Ovary (tissue), 9 donors: Measurements from ENCODE around the gene MDM4. TPM values are rescaled to one million over a fixed set of nuclear protein-coding genes. Genes with fewer than 3 reads are reported as not detected.

Experiments
- DNase-seq, 5 donors: peaks; one replicate each; pipeline ENCODE4 v3.0.0-alpha.2; 2019 to 2020
- H3K27ac ChIP-seq, 2 donors: fragments of 200-600 bp; one replicate each; pipeline versions ENCODE4 v1.5.1 to v1.8.0; 2019 to 2022
- H3K27me3 ChIP-seq: fragments of 200-600 bp; one replicate; pipeline ENCODE4 v1.8.0; 2022
- H3K36me3 ChIP-seq: fragments of 200-600 bp; sonication (generic); one replicate; pipeline ENCODE4 v1.5.1; 2019
- H3K4me1 ChIP-seq: one replicate; pipeline ENCODE4 v1.8.1; 2013; ENCODE audit warnings: mild to moderate bottlenecking, moderate library complexity; ENCODE audit not compliant: insufficient read depth
- H3K4me3 ChIP-seq: fragments of 200-600 bp; sonication (generic); one replicate; pipeline ENCODE4 v1.5.1; 2017
- H3K9me3 ChIP-seq, 2 donors: fragments of 200-600 bp in 1 of 2; sonication (generic) in 1 of 2; one replicate each; pipeline versions ENCODE4 v1.5.1 to v1.8.1; 2013 to 2019; ENCODE audit warnings: mild to moderate bottlenecking in 1 of 2, moderate library complexity in 1 of 2
- EP300 ChIP-seq: sonication (generic); formaldehyde crosslinking; IDR thresholded peaks from one replicate; pipeline ENCODE4 v1.6.1; 2017; ENCODE audit warnings: antibody characterized with exemption
- POLR2A ChIP-seq: fragments of 450-650 bp; IDR thresholded peaks from one replicate; pipeline ENCODE4 v1.6.1; 2017; ENCODE audit warnings: antibody characterized with exemption, mild to moderate bottlenecking, moderate library complexity
- WGBS, 3 donors: extraction: QIAGEN DNeasy Blood & Tissue Kit in 1 of 3; methylation state at CpG; one replicate each; pipeline versions ENCODE4 v1.1.5 to v1.1.7; 2013 to 2017; 5-methylcytosine and 5-hydroxymethylcytosine counted together
- intact Hi-C, 4 donors: fragments of 100-400 bp; cut with DNase I; formaldehyde crosslinking; loops; one replicate each; pipeline versions ENCODE4 v1.11.0 to v1.15.1; 2022 to 2023
- polyA plus RNA-seq, 2 donors: library from polyadenylated mRNA; stranded (reverse); fragments of 200-250 nt in 1 of 2; fragments of 350-450 nt in 1 of 2; fragmentation: Illumina TruSeq in 1 of 2; extraction: RNeasy Lipid Tissue Mini Kit (QIAGEN cat#74804) in 1 of 2; gene quantifications; one replicate each; pipeline ENCODE4 v1.2.3, GENCODE V29; 2013 to 2014
- total RNA-seq, 7 donors: library from RNA; depleted of rRNA in 2 of 7; stranded (reverse); fragments of >200 nt in 2 of 7; fragmentation: NEBNext Ultra II Directional in 3 of 7; extraction: Animal tissue kit (Norgen Biotek cat#: 25700) in 3 of 7; gene quantifications; one replicate each; pipeline versions ENCODE4 v1.1.0 to v1.2.4, GENCODE V29; 2016 to 2023
- TF ChIP-seq, protein P1 (sequence below), 3 donors: fragments of 450-650 bp in 2 of 3; fragments of 200-600 bp in 1 of 3; IDR thresholded peaks; one replicate each; pipeline versions ENCODE4 v1.5.1 to v1.8.0; 2016 to 2022; ENCODE audit warnings: antibody characterized with exemption in 3 of 3, mild to moderate bottlenecking in 1 of 3
- donor health status: DM: no; HTN: no; CAD: no; lungs with moderate emphysema.
- donor health status: DM: no; HTN: no; CAD: no.
- donor health status: Bipolar disorder and iron deficiency.
- donor health status: DM: yes; HTN: yes; CAD: no.
- donor health status: DM: no; HTN: no; CAD: no.
- donor health status: DM: yes; HTN: yes; CAD: no.

MDM4 gene
- total and polyA plus RNA-seq, 9 donors: 10.2 to 113 (median 76.8) TPM

DNA sequence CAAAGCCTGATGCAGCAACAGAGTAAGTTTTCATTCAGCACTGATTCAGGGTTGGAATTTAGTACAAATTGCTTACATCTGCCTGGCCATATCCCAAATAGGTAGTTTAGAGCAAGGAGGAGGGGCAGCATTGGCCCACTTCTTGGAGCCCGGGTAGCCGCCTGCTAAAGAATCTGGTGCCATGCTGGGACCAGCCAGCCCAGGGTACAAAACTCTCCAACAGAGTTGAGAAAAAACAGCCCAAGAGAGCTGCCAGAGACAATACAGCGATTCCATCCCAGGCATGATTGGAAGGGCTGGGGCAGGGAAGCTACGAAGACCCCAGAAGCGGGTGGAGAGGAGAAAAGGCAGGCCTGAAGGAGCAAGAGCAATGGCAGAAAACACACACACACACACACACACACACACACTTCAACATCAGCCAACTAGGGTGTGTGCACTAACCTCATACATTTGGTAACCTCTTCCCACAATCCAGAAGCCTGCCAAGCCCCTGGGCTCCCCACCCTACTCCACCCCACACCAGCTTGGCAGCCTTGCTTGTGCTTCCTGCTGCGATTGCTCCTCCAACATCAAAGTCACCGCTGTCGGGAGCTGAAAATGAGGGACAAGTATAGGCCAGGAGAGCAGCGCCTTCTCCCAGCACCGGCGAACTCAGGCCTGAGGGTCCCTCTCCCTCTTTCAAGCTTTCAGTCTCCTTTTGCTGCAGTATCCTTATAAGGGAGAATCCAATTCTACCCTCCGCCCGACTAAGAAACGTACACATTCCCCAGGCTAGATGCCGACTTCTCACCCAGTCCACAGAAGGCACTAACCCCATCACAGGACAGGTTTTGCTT lies 22.8 kb upstream of the MDM4 start:
- WGBS, 3 donors: 12 to 18% (median 14%) methylated on average over 15 of the region's 15 CpGs
- TF ChIP-seq EP300 (no peak), POLR2A (no peak)
- TF ChIP-seq, protein P1, sequence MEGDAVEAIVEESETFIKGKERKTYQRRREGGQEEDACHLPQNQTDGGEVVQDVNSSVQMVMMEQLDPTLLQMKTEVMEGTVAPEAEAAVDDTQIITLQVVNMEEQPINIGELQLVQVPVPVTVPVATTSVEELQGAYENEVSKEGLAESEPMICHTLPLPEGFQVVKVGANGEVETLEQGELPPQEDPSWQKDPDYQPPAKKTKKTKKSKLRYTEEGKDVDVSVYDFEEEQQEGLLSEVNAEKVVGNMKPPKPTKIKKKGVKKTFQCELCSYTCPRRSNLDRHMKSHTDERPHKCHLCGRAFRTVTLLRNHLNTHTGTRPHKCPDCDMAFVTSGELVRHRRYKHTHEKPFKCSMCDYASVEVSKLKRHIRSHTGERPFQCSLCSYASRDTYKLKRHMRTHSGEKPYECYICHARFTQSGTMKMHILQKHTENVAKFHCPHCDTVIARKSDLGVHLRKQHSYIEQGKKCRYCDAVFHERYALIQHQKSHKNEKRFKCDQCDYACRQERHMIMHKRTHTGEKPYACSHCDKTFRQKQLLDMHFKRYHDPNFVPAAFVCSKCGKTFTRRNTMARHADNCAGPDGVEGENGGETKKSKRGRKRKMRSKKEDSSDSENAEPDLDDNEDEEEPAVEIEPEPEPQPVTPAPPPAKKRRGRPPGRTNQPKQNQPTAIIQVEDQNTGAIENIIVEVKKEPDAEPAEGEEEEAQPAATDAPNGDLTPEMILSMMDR (IDR thresholded peaks at IDR 0.05): no peak
- Histone ChIP-seq H3K27ac (peak overlapping the region; percentile 9 to 61), H3K9me3 (no peaks in the 10 kb centered on the region), H3K4me1 (peaks cover 10% of the 10 kb centered on the region), H3K36me3 (no peaks in the 10 kb centered on the region), H3K27me3 (no peaks in the 10 kb centered on the region), H3K4me3 (peak overlapping the region; percentile 76)
- intact Hi-C loops: loop anchor here in 2 of 4 donors (5.0 to 10.0 kb wide), 2 partner anchors 51 to 329 kb away; partner anchors contain the start of gene REN (in 1 of the 2)
- peak; percentile 39 to 65 (median 57) for DNase-seq

DNA sequence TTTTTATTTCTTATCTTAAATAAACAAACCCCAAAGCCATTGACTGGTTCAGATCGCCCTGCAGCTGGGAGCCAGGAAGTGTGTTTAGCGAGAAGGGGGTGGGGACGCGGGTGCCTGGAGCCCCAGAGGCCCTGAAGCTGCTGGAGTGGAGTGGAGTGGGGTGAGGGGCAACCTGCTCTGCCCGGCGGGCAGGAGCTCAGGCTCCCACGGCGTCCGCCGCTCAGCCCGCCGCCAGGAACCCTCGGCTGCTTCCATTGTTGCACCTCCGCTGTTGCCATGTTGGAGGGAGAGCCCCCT lies 22.3 kb upstream of the MDM4 start:
- intact Hi-C loops: loop anchor here in 2 of 4 donors (5.0 to 10.0 kb wide), 2 partner anchors 52 to 329 kb away; partner anchors contain the start of gene REN (in 1 of the 2)
- Histone ChIP-seq H3K9me3 (no peaks in the 10 kb centered on the region), H3K27me3 (no peaks in the 10 kb centered on the region), H3K4me1 (peaks cover 10% of the 10 kb centered on the region), H3K36me3 (no peaks in the 10 kb centered on the region), H3K27ac (peak overlapping the region; percentile 61), H3K4me3 (peak overlapping the region; percentile 76)
- TF ChIP-seq, protein P1 (IDR thresholded peaks at IDR 0.05): no peak
- no peak for TF ChIP-seq POLR2A
- no peak for TF ChIP-seq EP300
- WGBS, 3 donors: 0 to 1% (median 0%) methylated on average over 14 of the region's 14 CpGs
- peak in 4 of 5 donors; percentile 33 to 55 (median 42) for DNase-seq

DNA sequence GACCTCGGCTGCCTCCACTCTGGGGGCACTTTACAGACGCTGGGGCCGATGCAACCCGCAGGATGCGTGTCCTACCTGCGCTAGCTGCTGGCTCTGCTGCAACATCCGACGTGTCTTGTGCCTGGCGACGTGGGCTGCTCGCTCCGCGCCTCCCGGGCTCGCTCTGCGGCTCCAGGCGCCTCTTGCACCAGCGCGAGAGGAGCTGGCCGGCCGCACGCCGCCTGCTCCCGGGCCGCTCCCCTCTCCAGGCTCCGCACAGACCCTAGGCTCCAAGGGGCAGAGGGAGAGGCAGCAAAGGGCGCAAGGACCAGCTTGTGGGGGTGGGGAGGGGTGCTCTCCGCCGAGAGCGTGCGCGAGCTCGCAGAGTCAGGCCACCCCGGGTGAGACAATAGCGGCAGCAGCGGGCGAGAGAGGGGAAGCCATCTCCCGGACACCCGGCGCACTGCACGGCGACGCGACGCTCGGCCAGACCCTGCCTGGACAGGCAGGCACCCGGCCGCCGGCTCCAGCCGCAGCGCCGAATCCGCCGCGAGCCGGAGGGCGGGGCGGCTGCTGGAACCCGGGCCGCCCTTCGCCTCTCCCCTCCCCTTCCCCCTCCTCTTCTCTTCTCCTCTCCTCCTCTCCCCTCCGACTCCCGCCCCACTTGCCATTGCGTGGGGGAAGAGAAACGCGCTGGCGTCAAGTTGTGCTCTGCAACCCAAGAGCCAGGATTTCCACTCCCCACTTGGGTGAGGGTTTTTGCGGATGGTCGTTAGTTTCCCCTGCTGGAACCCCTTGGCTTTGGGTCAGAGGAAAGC lies 21.7 kb upstream of the MDM4 start, which contains the start of gene PIK3C2B:
Gene PIK3C2B, minus strand, starts transcription at position 525 of the 797 bp plus-strand sequence. CDS start 25,003 bp downstream, outside the sequence.
- peak; percentile 52 to 76 (median 71) for DNase-seq
- intact Hi-C loops: loop anchor here in 2 of 4 donors (5.0 to 10.0 kb wide), 3 partner anchors 47 to 330 kb away; partner anchors contain the start of gene REN (in 1 of the 2)
- WGBS, 3 donors: 0 to 1% (median 1%) methylated on average over 47 to 68 of the region's 69 CpGs
- TF ChIP-seq POLR2A (peak; percentile 9), EP300 (no peak)
- TF ChIP-seq, protein P1 (IDR thresholded peaks at IDR 0.05): peak in 2 of 3 donors; percentile 56 to 73
- H3K4me3 ChIP-seq: peak within 1 kb of the TSS; percentile 76
- H3K27me3 ChIP-seq: no peaks in the 10 kb centered on the region
- H3K36me3 ChIP-seq: no peaks in the 10 kb centered on the region
- no peaks in the 10 kb centered on the region for H3K9me3 ChIP-seq
- H3K27ac ChIP-seq: peak within 1 kb of the TSS; percentile 61
- H3K4me1 ChIP-seq: peaks cover 10% of the 10 kb centered on the region

DNA sequence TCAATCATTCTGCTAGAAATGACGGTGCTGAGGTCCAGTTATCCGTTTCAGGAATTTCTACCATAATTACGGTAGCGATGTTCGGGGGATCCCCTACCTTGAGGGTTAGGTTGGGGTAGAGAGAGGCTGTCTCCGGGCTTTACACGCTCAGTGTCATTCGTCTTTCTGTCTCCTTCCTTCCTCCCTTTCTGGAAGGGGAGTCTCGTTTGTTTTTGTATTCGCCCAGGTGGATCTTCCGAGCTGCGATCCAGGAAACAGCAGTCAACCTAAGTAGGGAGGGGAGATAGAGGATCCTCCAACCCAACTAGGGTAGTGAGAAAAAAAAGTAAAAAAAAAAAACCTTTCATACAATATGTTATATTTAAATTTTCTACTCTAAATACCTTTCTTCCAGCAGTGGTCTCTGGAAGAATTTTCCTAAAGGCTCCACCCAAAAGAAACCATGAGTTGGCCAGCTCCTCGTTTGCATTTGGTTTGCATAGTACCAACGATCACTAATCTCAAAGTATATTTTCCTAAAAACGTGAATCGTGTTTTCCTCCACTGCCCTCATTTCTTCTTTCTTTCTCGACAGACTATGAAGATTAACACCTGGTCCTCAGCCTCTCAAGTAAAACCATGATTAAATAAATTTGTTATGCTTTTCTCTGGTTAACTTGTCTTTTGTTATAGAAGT lies 21.0 kb upstream of the MDM4 start:
- intact Hi-C loops: loop anchor here in 1 of 4 donors (5.0 to 10.0 kb wide), 2 partner anchors 48 to 330 kb away; partner anchors contain the start of gene REN
- H3K4me3 ChIP-seq: peak overlapping the region; percentile 76

More for the DNA sequence above, 21.0 kb upstream of the MDM4 start:
- 1 to 3% (median 2%) methylated on average over 17 of the region's 17 CpGs for WGBS, 3 donors
- peak overlapping the region; percentile 53 to 61 for H3K27ac ChIP-seq
- DNase-seq: no peak
- H3K9me3 ChIP-seq: no peaks in the 10 kb centered on the region
- TF ChIP-seq EP300 (no peak), POLR2A (no peak)
- TF ChIP-seq, protein P1 (IDR thresholded peaks at IDR 0.05): no peak
- no peaks in the 10 kb centered on the region for H3K36me3 ChIP-seq
- no peaks in the 10 kb centered on the region for H3K27me3 ChIP-seq
- H3K4me1 ChIP-seq: peaks cover 10% of the 10 kb centered on the region
